GM23338 (cell line): ENCODE data around the gene MYO5A. TPM values are rescaled to one million over a fixed set of nuclear protein-coding genes. Genes with fewer than 3 reads are reported as not detected.

ENCODE experiments used
- ATAC-seq: fragments of 200-7000 bp; cut with Tn5 transposase; 3 replicates; pipeline ENCODE4 v1.9.1; 2020
- DNase-seq: peaks from one replicate; pipeline ENCODE4 v3.0.0-alpha.2; 2015; ENCODE audit warnings: low spot score
- H2AFZ ChIP-seq: fragments of 200-600 bp; sonication (generic); 2 replicates; pipeline ENCODE4 v1.8.0; 2016; ENCODE audit warnings: antibody characterized with exemption, mild to moderate bottlenecking, moderate library complexity
- H3F3A ChIP-seq: fragments of 200-600 bp; sonication (generic); replicated peaks from 2 replicates; pipeline ENCODE4 v1.8.0; 2017; ENCODE audit warnings: antibody characterized with exemption, mixed run types, low read depth
- H3K27ac ChIP-seq: fragments of 200-600 bp; sonication (generic); 2 replicates; pipeline ENCODE4 v1.6.1; 2016; ENCODE audit warnings: low read depth
- H3K27me3 ChIP-seq: fragments of 200-600 bp; sonication (generic); 2 replicates; pipeline ENCODE4 v1.8.0; 2016; ENCODE audit warnings: mild to moderate bottlenecking, mixed run types, moderate library complexity; ENCODE audit not compliant: insufficient read depth
- H3K36me3 ChIP-seq: fragments of 200-600 bp; sonication (generic); 2 replicates; pipeline ENCODE4 v1.8.0; 2016; ENCODE audit warnings: mild to moderate bottlenecking; ENCODE audit not compliant: insufficient read depth
- H3K4me1 ChIP-seq: fragments of 200-600 bp; sonication (generic); 2 replicates; pipeline ENCODE4 v1.8.0; 2016; ENCODE audit warnings: mild to moderate bottlenecking, moderate library complexity; ENCODE audit not compliant: insufficient read depth
- H3K4me2 ChIP-seq: fragments of 200-600 bp; sonication (generic); 2 replicates; pipeline ENCODE4 v1.7.1; 2017; ENCODE audit warnings: mixed run types
- H3K4me3 ChIP-seq: fragments of 200-600 bp; sonication (generic); 2 replicates; pipeline ENCODE4 v1.6.1; 2016; ENCODE audit warnings: mixed run types
- H3K79me2 ChIP-seq: fragments of 200-600 bp; sonication (generic); replicated peaks from 2 replicates; pipeline ENCODE4 v1.8.0; 2017; ENCODE audit warnings: mild to moderate bottlenecking; ENCODE audit not compliant: insufficient read depth
- H3K9me2 ChIP-seq: fragments of 200-600 bp; sonication (generic); 2 replicates; pipeline ENCODE4 v1.8.0; 2017; ENCODE audit not compliant: insufficient read depth
- H4K20me1 ChIP-seq: fragments of 200-600 bp; sonication (generic); replicated peaks from 2 replicates; pipeline ENCODE4 v1.8.0; 2017; ENCODE audit warnings: mild to moderate bottlenecking; ENCODE audit not compliant: insufficient read depth
- H3K27ac Mint-ChIP-seq: 2 replicates; pipeline ENCODE4 v1.8.0; 2020; ENCODE audit warnings: inconsistent platforms, mild to moderate bottlenecking, moderate library complexity, mixed read lengths
- H3K27me3 Mint-ChIP-seq: 3 replicates; pipeline ENCODE4 v1.8.0; 2022; ENCODE audit warnings: low read depth, mild to moderate bottlenecking, moderate library complexity, mixed read lengths, inconsistent platforms; ENCODE audit not compliant: insufficient read depth, poor library complexity
- H3K36me3 Mint-ChIP-seq: 3 replicates; pipeline ENCODE4 v1.8.0; 2021; ENCODE audit warnings: low read depth, mild to moderate bottlenecking, inconsistent platforms, moderate library complexity, mixed read lengths
- H3K4me1 Mint-ChIP-seq: 3 replicates; pipeline ENCODE4 v1.8.0; 2020; ENCODE audit warnings: mild to moderate bottlenecking, inconsistent platforms, mixed read lengths
- H3K4me3 Mint-ChIP-seq: 3 replicates; pipeline ENCODE4 v1.8.0; 2021; ENCODE audit warnings: moderate library complexity, mild to moderate bottlenecking, inconsistent platforms, mixed read lengths
- H3K9me3 Mint-ChIP-seq: 3 replicates; pipeline ENCODE4 v1.8.0; 2020; ENCODE audit warnings: moderate library complexity, mild to moderate bottlenecking, inconsistent platforms, mixed read lengths
- POLR2AphosphoS5 ChIP-seq: IDR thresholded peaks from 2 replicates; pipeline ENCODE4 v1.6.1; 2016; ENCODE audit warnings: antibody characterized with exemption, low read depth
- REST ChIP-seq: IDR thresholded peaks from one replicate; pipeline ENCODE4 v1.6.1; 2018; ENCODE audit warnings: antibody characterized with exemption; ENCODE audit not compliant: unreplicated experiment
- ZNF462 ChIP-seq: fragments of 250-450 bp; sonication (Bioruptor Pico); IDR thresholded peaks from 2 replicates; pipeline ENCODE4 v1.5.0; 2020; ENCODE audit warnings: mild to moderate bottlenecking, moderate library complexity
- polyA plus RNA-seq: library from polyadenylated mRNA; unstranded; fragments of >200 nt; fragmentation: Nextera tagmentation; extraction: Ambion mirVana; gene quantifications from 2 replicates; pipeline ENCODE4 v1.2.1, GENCODE V29; 2016
- total RNA-seq: library from RNA; depleted of rRNA; stranded (reverse); fragments of >200 nt; shearing (Covaris generic); gene quantifications from 2 replicates; pipeline ENCODE4 v1.2.3, GENCODE V29; 2014

Gene MYO5A
- total and polyA plus RNA-seq, 2 experiments from 2014 or later: 5.7 to 31.8 TPM

- peak; percentile 47 for TF ChIP-seq ZNF462 (CRISPR knock-in tag)
Observed at GRCh38 chr15:52392008-52392687, 136.5 kb downstream of the MYO5A start (continued).

- no peak overlapping the region for H3K27ac ChIP-seq
- no peak for TF ChIP-seq ZNF462 (CRISPR knock-in tag)
- no peak for TF ChIP-seq REST
- TF ChIP-seq POLR2AphosphoS5: no peak
Observed at GRCh38 chr15:52391069-52391468, 137.6 kb downstream of the MYO5A start.

More at GRCh38 chr15:52391069-52391468, 137.6 kb downstream of the MYO5A start:
- Histone ChIP-seq H3K4me3 (no peak overlapping the region), H3K4me2 (no peak overlapping the region), H3K9me2 (no peaks in the 10 kb centered on the region), H3K4me1 (peaks cover 35% of the 10 kb centered on the region), H4K20me1 (no peaks in the 10 kb centered on the region), H3K79me2 (no peaks in the 10 kb centered on the region), H3F3A (no peaks in the 10 kb centered on the region), H3K27me3 (no peaks in the 10 kb centered on the region), H3K36me3 (no peaks in the 10 kb centered on the region), H2AFZ (no peak overlapping the region)
- DNase-seq (no peak), ATAC-seq (no peak)
- H3K4me1 Mint-ChIP-seq: peaks cover 44% of the 10 kb centered on the region
- H3K4me3 Mint-ChIP-seq: no peak overlapping the region
- no peaks in the 10 kb centered on the region for H3K27me3 Mint-ChIP-seq
- no peak overlapping the region for H3K27ac Mint-ChIP-seq
- no peaks in the 10 kb centered on the region for H3K9me3 Mint-ChIP-seq
- H3K36me3 Mint-ChIP-seq: no peaks in the 10 kb centered on the region; the same call in 1 of the 3 replicates
